GM12865 (cell line): ENCODE data around the gene GRP.

Experiments
- DNase-seq: peaks from one replicate; pipeline ENCODE4 v3.0.0; 2010; ENCODE audit warnings: low read depth
- H3K4me3 ChIP-seq: 2 replicates; pipeline ENCODE4 v1.5.1; 2011; ENCODE audit warnings: mild to moderate bottlenecking, low read depth, low read length, control low read depth
- CTCF ChIP-seq: IDR thresholded peaks from 2 replicates; pipeline ENCODE4 v1.5.1; 2011; ENCODE audit warnings: low read length, control low read depth, low read depth, inconsistent platforms; ENCODE audit not compliant: insufficient read depth; ENCODE audit errors: missing control alignments

GRP gene

GRCh38 chr18:59267503-59268126, 47.7 kb downstream of the GRP start:
- TF ChIP-seq CTCF, result no peak
- H3K4me3 ChIP-seq, result no peak overlapping the region
- no peak for DNase-seq

GRCh38 chr18:59268127-59268720, 48.3 kb downstream of the GRP start:
- no peak overlapping the region for H3K4me3 ChIP-seq
- no peak for TF ChIP-seq CTCF
- no peak for DNase-seq

- TF ChIP-seq CTCF, result peak; percentile 12
- no peak overlapping the region for H3K4me3 ChIP-seq
- DNase-seq, result peak; percentile 17
Measured at GRCh38 chr18:59268721-59269562, 49.0 kb downstream of the GRP start.

- DNase-seq, result no peak
- no peak overlapping the region for H3K4me3 ChIP-seq
- no peak for TF ChIP-seq CTCF
Measured at GRCh38 chr18:59269563-59270119, 49.7 kb downstream of the GRP start.

- no peak for DNase-seq
- TF ChIP-seq CTCF, result no peak
- H3K4me3 ChIP-seq, result no peak overlapping the region
Measured at GRCh38 chr18:59270689-59271257, 50.8 kb downstream of the GRP start.

- TF ChIP-seq CTCF, result no peak
- no peak overlapping the region for H3K4me3 ChIP-seq
- no peak for DNase-seq
Measured at GRCh38 chr18:59271606-59272220, 51.8 kb downstream of the GRP start.
